Caco-2 (cell line): Measurements from ENCODE around the gene SNAP29. TPM values are rescaled to one million over a fixed set of nuclear protein-coding genes. Genes with fewer than 3 reads are reported as not detected.

Source experiments
- BruUV-seq: library from RNA; stranded (reverse); fragments of 400-500 nt; replicated peaks from 2 replicates; lab custom pipeline; 2021; lab: Mats Ljungman, UMichigan
- CTCF ChIA-PET: fragments of 300-600 bp; sonication (Branson Sonifier 250); formaldehyde crosslinking; loops from one replicate; lab custom pipeline; 2022; ENCODE audit warnings: antibody characterized with exemption; lab: Charles Lee
- POLR2A ChIA-PET: fragments of 300-600 bp; sonication (Branson Sonifier 250); formaldehyde crosslinking; loops from one replicate; lab custom pipeline; 2022; ENCODE audit warnings: antibody characterized with exemption; lab: Charles Lee
- DNase-seq, 2 experiments: peaks; one replicate each; pipeline versions ENCODE4 v3.0.0 to v3.0.0-alpha.2; 2020 to 2022
- H3K27me3 ChIP-seq: replicated peaks from 2 replicates; pipeline ENCODE4 v1.6.0; 2011; ENCODE audit warnings: low read length; ENCODE audit not compliant: control insufficient read depth, insufficient read depth
- H3K36me3 ChIP-seq: 2 replicates; pipeline ENCODE4 v1.5.1; 2011; ENCODE audit warnings: low read length; ENCODE audit not compliant: control insufficient read depth, insufficient read depth
- H3K4me1 ChIP-seq: fragments of 250-450 bp; sonication (Bioruptor Pico); 2 replicates; pipeline ENCODE4 v1.5.1; 2020; ENCODE audit warnings: mild to moderate bottlenecking
- H3K4me3 ChIP-seq: 2 replicates; pipeline ENCODE4 v1.5.1; 2011; ENCODE audit warnings: low read depth, mild to moderate bottlenecking, control low read depth, low read length
- H3K9me3 ChIP-seq: fragments of 250-450 bp; sonication (Bioruptor Pico); 2 replicates; pipeline ENCODE4 v1.5.1; 2020; ENCODE audit warnings: mild to moderate bottlenecking, moderate library complexity
- H3K27ac Mint-ChIP-seq: one replicate; pipeline ENCODE4 v1.8.0; 2022; ENCODE audit warnings: mixed read lengths; ENCODE audit not compliant: unreplicated experiment
- H3K27me3 Mint-ChIP-seq: one replicate; pipeline ENCODE4 v1.8.0; 2022; ENCODE audit warnings: mixed read lengths; ENCODE audit not compliant: insufficient read depth, unreplicated experiment
- H3K36me3 Mint-ChIP-seq: one replicate; pipeline ENCODE4 v1.8.0; 2022; ENCODE audit warnings: mild to moderate bottlenecking, mixed read lengths; ENCODE audit not compliant: insufficient read depth, unreplicated experiment
- H3K4me1 Mint-ChIP-seq: one replicate; pipeline ENCODE4 v1.8.0; 2022; ENCODE audit warnings: low read depth, mixed read lengths; ENCODE audit not compliant: unreplicated experiment
- H3K4me3 Mint-ChIP-seq: one replicate; pipeline ENCODE4 v1.8.0; 2022; ENCODE audit warnings: mild to moderate bottlenecking, moderate library complexity, mixed read lengths; ENCODE audit not compliant: unreplicated experiment
- H3K9me3 Mint-ChIP-seq: one replicate; pipeline ENCODE4 v1.8.0; 2022; ENCODE audit warnings: mixed read lengths; ENCODE audit not compliant: unreplicated experiment
- intact Hi-C: fragments of 100-400 bp; cut with micrococcal nuclease; formaldehyde crosslinking; loops from one replicate; pipeline ENCODE4 v1.10.0; 2022; ENCODE audit not compliant: unreplicated experiment
- total RNA-seq: library from RNA; stranded (reverse); gene quantifications from 2 replicates; pipeline ENCODE4 v1.2.3, GENCODE V29; 2022
- TF ChIP-seq, protein P1 (sequence below), 2 experiments: fragments of 200-600 bp in 1 of 2; IDR thresholded peaks; 1 replicate in 1 of 2; 2 replicates in 1 of 2; pipeline versions ENCODE4 v1.5.1 to v1.8.0; 2011 to 2022; ENCODE audit warnings: antibody characterized with exemption in 1 of 2, control low read depth in 1 of 2, inconsistent platforms in 1 of 2, low read depth in 1 of 2, low read length in 1 of 2, mild to moderate bottlenecking in 1 of 2, moderate library complexity in 1 of 2; ENCODE audit not compliant: insufficient read depth in 1 of 2, severe bottlenecking in 1 of 2, unreplicated experiment in 1 of 2

The SNAP29 gene
- total RNA-seq, 1 experiment from 2014 or later, result 26.2 TPM

DNA sequence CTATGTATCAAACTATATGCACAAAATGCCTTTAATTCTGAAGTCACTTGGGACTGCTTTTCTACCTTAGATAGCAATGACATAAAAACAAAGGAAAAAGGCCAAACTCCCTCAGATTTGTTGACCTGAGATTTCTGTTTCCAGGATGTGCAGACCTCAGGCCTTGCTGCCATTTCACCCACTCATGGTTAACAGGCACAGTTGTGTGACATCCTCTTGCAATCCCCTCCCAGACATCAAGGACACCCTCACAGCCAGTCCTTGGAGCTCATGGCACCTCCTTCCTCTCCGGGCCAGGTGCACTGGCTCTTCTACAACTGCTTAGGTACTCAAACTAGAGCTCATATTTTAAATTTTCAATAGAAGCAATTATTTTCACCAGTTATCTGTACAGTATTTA lies 47.6 kb upstream of the SNAP29 start:
- no peak overlapping the region for H3K27ac Mint-ChIP-seq
- Histone ChIP-seq H3K9me3 (no peaks in the 10 kb centered on the region), H3K4me3 (no peak overlapping the region), H3K36me3 (peaks cover 3% of the 10 kb centered on the region; the same call in 1 of the 2 replicates), H3K27me3 (no peaks in the 10 kb centered on the region), H3K4me1 (no peaks in the 10 kb centered on the region)
- peaks cover 43% of the 10 kb centered on the region for H3K36me3 Mint-ChIP-seq
- intact Hi-C loops, result no loop called here
- ChIA-PET POLR2A (no interaction called here), CTCF (no interaction called here)
- TF ChIP-seq, protein P1, sequence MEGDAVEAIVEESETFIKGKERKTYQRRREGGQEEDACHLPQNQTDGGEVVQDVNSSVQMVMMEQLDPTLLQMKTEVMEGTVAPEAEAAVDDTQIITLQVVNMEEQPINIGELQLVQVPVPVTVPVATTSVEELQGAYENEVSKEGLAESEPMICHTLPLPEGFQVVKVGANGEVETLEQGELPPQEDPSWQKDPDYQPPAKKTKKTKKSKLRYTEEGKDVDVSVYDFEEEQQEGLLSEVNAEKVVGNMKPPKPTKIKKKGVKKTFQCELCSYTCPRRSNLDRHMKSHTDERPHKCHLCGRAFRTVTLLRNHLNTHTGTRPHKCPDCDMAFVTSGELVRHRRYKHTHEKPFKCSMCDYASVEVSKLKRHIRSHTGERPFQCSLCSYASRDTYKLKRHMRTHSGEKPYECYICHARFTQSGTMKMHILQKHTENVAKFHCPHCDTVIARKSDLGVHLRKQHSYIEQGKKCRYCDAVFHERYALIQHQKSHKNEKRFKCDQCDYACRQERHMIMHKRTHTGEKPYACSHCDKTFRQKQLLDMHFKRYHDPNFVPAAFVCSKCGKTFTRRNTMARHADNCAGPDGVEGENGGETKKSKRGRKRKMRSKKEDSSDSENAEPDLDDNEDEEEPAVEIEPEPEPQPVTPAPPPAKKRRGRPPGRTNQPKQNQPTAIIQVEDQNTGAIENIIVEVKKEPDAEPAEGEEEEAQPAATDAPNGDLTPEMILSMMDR (IDR thresholded peaks at IDR 0.05; ENCODE audit: insufficient read depth in 1 of 2, low read depth in 1 of 2, low read length in 1 of 2, severe bottlenecking in 1 of 2, unreplicated experiment in 1 of 2), result no peak
- H3K4me3 Mint-ChIP-seq, result no peak overlapping the region
- H3K9me3 Mint-ChIP-seq, result no peaks in the 10 kb centered on the region
- H3K4me1 Mint-ChIP-seq, result no peaks in the 10 kb centered on the region
- no peaks in the 10 kb centered on the region for H3K27me3 Mint-ChIP-seq
- no peak for DNase-seq
- BruUV-seq, result no TSS peak

DNA sequence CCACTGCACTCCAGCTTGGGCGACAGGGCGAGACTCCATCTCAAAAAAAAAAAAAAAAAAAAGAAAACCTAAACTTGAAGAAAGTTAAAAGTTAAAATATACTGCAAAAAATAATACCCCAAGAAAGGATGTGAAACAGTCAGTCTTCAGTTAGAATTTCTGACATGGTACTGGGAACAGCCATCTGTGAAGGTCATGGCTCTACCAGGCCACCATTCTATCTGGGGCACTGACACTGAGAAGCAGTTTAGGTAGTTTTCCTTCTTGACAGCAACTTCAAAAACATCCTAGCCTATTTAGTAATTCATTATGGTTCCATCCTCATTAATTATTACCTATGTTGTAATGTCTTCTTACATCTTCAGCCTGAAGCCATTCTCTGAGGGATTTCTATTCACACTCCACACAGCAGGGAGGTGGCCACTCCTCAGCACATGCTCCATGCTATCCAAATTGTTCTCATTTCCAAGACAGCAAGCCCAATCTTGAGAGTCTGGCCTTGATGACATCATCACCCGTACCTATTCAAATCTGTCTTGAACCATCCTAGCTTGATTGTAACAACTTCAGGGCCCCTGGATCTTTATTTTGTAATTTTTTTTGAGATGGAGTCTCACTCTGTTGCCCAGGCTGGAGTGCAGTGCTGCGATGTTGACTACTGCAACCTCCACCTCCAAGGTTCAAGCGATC lies 46.7 kb upstream of the SNAP29 start:
- H3K27me3 Mint-ChIP-seq, result no peaks in the 10 kb centered on the region
- intact Hi-C loops, result no loop called here
- DNase-seq, result no peak
- POLR2A ChIA-PET, result no interaction called here
- H3K4me1 Mint-ChIP-seq, result no peaks in the 10 kb centered on the region
- H3K27ac Mint-ChIP-seq, result no peak overlapping the region
- no peaks in the 10 kb centered on the region for H3K9me3 Mint-ChIP-seq
- TF ChIP-seq, protein P1 (IDR thresholded peaks at IDR 0.05; ENCODE audit: insufficient read depth in 1 of 2, low read depth in 1 of 2, low read length in 1 of 2, severe bottlenecking in 1 of 2, unreplicated experiment in 1 of 2), result no peak
- no peaks in the 10 kb centered on the region for H3K9me3 ChIP-seq
- no peak overlapping the region for H3K4me3 Mint-ChIP-seq
- no peaks in the 10 kb centered on the region for H3K4me1 ChIP-seq
- peaks cover 3% of the 10 kb centered on the region; the same call in 1 of the 2 replicates for H3K36me3 ChIP-seq
- H3K4me3 ChIP-seq, result no peak overlapping the region
- peaks cover 38% of the 10 kb centered on the region for H3K36me3 Mint-ChIP-seq
- BruUV-seq, result no TSS peak
- H3K27me3 ChIP-seq, result no peaks in the 10 kb centered on the region
- CTCF ChIA-PET, result no interaction called here

DNA sequence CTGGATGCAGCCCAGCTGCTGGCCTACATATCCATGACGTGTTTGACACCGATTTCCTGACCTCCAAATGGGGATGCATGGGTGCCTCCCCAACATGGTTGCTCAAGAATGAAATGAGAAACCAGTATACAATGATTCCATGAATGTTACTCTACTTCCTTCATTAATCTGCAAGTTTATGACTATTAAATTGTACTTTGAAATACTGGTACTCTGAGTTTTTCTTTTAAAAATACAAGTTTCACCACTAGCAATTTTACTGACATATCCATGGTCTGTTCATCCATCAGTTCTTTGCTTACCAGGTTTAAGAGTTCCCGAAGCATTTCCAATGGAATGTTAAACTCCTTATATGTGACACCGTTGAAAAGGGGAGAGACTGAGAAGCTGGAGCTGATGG lies 45.8 kb upstream of the SNAP29 start:
- Histone ChIP-seq H3K36me3 (0 out of 2 replicates have a peak, but pooled peaks cover 3% of the 10 kb centered on the region), H3K4me1 (no peaks in the 10 kb centered on the region), H3K9me3 (no peaks in the 10 kb centered on the region), H3K27me3 (no peaks in the 10 kb centered on the region), H3K4me3 (no peak overlapping the region)
- no peak overlapping the region for H3K27ac Mint-ChIP-seq
- DNase-seq, result no peak
- intact Hi-C loops, result no loop called here
- H3K36me3 Mint-ChIP-seq, result peaks cover 31% of the 10 kb centered on the region
- TF ChIP-seq, protein P1 (IDR thresholded peaks at IDR 0.05; ENCODE audit: insufficient read depth in 1 of 2, low read depth in 1 of 2, low read length in 1 of 2, severe bottlenecking in 1 of 2, unreplicated experiment in 1 of 2), result no peak
- no peak overlapping the region for H3K4me3 Mint-ChIP-seq
- CTCF ChIA-PET, result no interaction called here
- no peaks in the 10 kb centered on the region for H3K4me1 Mint-ChIP-seq
- BruUV-seq, result no TSS peak
- H3K27me3 Mint-ChIP-seq, result no peaks in the 10 kb centered on the region
- no peaks in the 10 kb centered on the region for H3K9me3 Mint-ChIP-seq
- POLR2A ChIA-PET, result no interaction called here
